Measurements from ENCODE around the gene MTHFS. TPM values are rescaled to one million over a fixed set of nuclear protein-coding genes. Genes with fewer than 3 reads are reported as not detected.
A peak's percentile ranks its signal among the peaks of the same experiment; 100 is the strongest.
"Not testable (repeated sequence)": the region's sequence is repeated elsewhere in the genome, so short reads cannot be mapped to it uniquely, and the experiment has no call there.

The MTHFS gene
- total RNA-seq, 2 experiments from 2014 or later = 27.3 to 28.4 TPM

GRCh38 chr15:79939399-79939798 lies 42.6 kb upstream of the MTHFS start:
- H3K9me3 Mint-ChIP-seq = no peaks in the 10 kb centered on the region
- DNase-seq = no peak

GRCh38 chr15:79938143-79938542 lies 41.3 kb upstream of the MTHFS start:
- POLR2A ChIA-PET = no interaction called here
- Mint-ChIP-seq H3K4me1 (ENCODE audit: low read depth) (peaks cover 15% of the 10 kb centered on the region), H3K36me3 (ENCODE audit: low read depth) (no peaks in the 10 kb centered on the region), H3K27me3 (no peaks in the 10 kb centered on the region), H3K27ac (no peak overlapping the region), H3K4me3 (no peak overlapping the region), H3K9me3 (no peaks in the 10 kb centered on the region)
- ATAC-seq (no peak), DNase-seq (no peak)
- intact Hi-C loops (cut with micrococcal nuclease) = no loop called here
- TF ChIP-seq, protein P1, sequence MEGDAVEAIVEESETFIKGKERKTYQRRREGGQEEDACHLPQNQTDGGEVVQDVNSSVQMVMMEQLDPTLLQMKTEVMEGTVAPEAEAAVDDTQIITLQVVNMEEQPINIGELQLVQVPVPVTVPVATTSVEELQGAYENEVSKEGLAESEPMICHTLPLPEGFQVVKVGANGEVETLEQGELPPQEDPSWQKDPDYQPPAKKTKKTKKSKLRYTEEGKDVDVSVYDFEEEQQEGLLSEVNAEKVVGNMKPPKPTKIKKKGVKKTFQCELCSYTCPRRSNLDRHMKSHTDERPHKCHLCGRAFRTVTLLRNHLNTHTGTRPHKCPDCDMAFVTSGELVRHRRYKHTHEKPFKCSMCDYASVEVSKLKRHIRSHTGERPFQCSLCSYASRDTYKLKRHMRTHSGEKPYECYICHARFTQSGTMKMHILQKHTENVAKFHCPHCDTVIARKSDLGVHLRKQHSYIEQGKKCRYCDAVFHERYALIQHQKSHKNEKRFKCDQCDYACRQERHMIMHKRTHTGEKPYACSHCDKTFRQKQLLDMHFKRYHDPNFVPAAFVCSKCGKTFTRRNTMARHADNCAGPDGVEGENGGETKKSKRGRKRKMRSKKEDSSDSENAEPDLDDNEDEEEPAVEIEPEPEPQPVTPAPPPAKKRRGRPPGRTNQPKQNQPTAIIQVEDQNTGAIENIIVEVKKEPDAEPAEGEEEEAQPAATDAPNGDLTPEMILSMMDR (IDR thresholded peaks at IDR 0.05) = no peak
- CTCF ChIA-PET = no interaction called here

More at GRCh38 chr15:79939399-79939798, 42.6 kb upstream of the MTHFS start:
- ATAC-seq = no peak
- TF ChIP-seq, protein P1 (IDR thresholded peaks at IDR 0.05) = no peak
- ChIA-PET CTCF (no interaction called here), POLR2A (no interaction called here)
- H3K27me3 Mint-ChIP-seq = no peaks in the 10 kb centered on the region
- H3K4me1 Mint-ChIP-seq (ENCODE audit: low read depth) = peaks cover 18% of the 10 kb centered on the region
- intact Hi-C loops (cut with micrococcal nuclease) = no loop called here
- no peak overlapping the region for H3K4me3 Mint-ChIP-seq
- H3K36me3 Mint-ChIP-seq (ENCODE audit: low read depth) = no peaks in the 10 kb centered on the region
- no peak overlapping the region for H3K27ac Mint-ChIP-seq

DNA sequence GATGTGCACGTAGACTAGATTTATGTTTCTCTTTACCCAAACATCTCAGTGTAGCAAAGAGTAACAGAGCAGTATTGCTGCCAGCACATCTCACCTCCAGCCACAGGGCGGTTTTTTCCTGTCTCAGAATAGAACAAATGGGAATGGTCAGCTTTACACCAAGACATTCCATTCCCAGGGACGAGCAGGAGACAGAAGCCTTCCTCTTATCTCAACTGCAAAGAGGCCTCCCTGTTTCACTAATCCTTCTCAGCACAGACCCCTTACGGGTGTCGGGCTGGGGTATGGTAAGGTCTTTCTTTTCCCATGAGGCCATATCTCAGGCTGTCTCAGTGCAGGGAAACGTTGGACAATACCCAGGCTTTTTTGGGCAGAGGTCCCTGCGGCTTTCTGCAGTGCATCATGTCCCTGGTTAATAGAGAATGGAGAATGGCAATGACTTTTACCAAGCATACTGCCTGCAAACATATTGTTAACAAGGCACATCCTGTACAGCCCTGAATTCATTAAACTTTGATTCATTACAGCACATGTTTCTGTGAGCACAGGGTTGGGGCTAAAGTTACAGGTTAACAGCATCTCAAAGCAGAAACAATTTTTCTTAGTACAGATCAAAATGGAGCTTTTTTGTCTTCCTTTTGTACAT lies 38.9 kb upstream of the MTHFS start:
- POLR2A ChIA-PET; H3K4me3 Mint-ChIP-seq; H3K4me1 Mint-ChIP-seq (ENCODE audit: low read depth); H3K9me3 Mint-ChIP-seq; ATAC-seq; H3K27ac Mint-ChIP-seq; intact Hi-C loops (cut with micrococcal nuclease); H3K27me3 Mint-ChIP-seq; DNase-seq; CTCF ChIA-PET; H3K36me3 Mint-ChIP-seq (ENCODE audit: low read depth): not testable (repeated sequence)

DNA sequence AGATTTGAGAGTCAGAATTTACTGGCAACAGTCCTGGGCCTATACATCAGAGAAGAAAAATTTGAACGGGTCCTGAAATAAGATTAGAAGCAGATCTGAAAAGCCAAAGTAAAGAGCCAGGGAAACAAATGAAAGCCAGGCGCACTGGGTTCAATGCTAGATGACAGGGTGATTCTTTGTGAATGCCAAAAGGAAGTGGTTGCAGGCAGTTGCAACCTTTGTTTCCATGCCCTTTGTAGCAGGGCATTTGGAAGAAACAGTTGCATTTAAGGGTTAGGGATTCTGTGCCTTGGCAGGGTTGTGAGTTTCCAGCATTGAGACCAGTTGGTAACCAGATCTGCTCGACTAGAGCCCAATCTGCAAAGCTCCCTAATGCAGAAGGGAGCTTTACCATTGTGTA lies 36.4 kb upstream of the MTHFS start:
- no peak for DNase-seq
- CTCF ChIA-PET = interaction anchor here (1.9 kb wide), 1 partner anchor 80 kb away, joined by 4 read pairs; no protein-coding TSS in a partner anchor
- POLR2A ChIA-PET = interaction anchor here (0.7 to 1.7 kb wide), 2 partner anchors 10 to 126 kb away, joined by 3 to 5 read pairs; no protein-coding TSS in a partner anchor
- intact Hi-C loops (cut with micrococcal nuclease) = no loop called here
- H3K27ac Mint-ChIP-seq = no peak overlapping the region
- H3K27me3 Mint-ChIP-seq = peaks cover 2% of the 10 kb centered on the region
- peak; percentile 27 for ATAC-seq
- no peaks in the 10 kb centered on the region for H3K36me3 Mint-ChIP-seq (ENCODE audit: low read depth)
- H3K9me3 Mint-ChIP-seq = no peaks in the 10 kb centered on the region
- H3K4me1 Mint-ChIP-seq (ENCODE audit: low read depth) = peaks cover 5% of the 10 kb centered on the region
- TF ChIP-seq, protein P1 (IDR thresholded peaks at IDR 0.05) = no peak
- H3K4me3 Mint-ChIP-seq = no peak overlapping the region

GRCh38 chr15:79932447-79932846 lies 35.6 kb upstream of the MTHFS start:
- no peaks in the 10 kb centered on the region for H3K36me3 Mint-ChIP-seq (ENCODE audit: low read depth)
- DNase-seq (no peak), ATAC-seq (no peak)
- no peaks in the 10 kb centered on the region for H3K9me3 Mint-ChIP-seq
- POLR2A ChIA-PET = interaction anchor here (1.7 kb wide), 1 partner anchor 9 kb away, joined by 5 read pairs; no protein-coding TSS in a partner anchor
- CTCF ChIA-PET = interaction anchor here (0.7 kb wide), 1 partner anchor 28 kb away, joined by 3 read pairs; no protein-coding TSS in a partner anchor
- no peak overlapping the region for H3K4me3 Mint-ChIP-seq
- H3K27ac Mint-ChIP-seq = no peak overlapping the region
- TF ChIP-seq, protein P1 (IDR thresholded peaks at IDR 0.05) = no peak
- intact Hi-C loops (cut with micrococcal nuclease) = no loop called here
- H3K27me3 Mint-ChIP-seq = peaks cover 2% of the 10 kb centered on the region
- peaks cover 5% of the 10 kb centered on the region for H3K4me1 Mint-ChIP-seq (ENCODE audit: low read depth)
